DMS53 (cell line): ENCODE data around the gene PVALEF.
"Not testable (repeated sequence)": the region's sequence is repeated elsewhere in the genome, so short reads cannot be mapped to it uniquely, and the experiment has no call there.

Experiments
- DNase-seq: peaks from one replicate; lab custom pipeline; 2025; lab: John Stamatoyannopoulos, UW

Gene PVALEF

GRCh38 chr17:81143717-81144422, 21.4 kb upstream of the PVALEF start:
- no peak for DNase-seq

GRCh38 chr17:81144423-81144781, 20.9 kb upstream of the PVALEF start:
- DNase-seq: no peak

- DNase-seq: not testable (repeated sequence)
These were observed 19.1 kb upstream of the PVALEF start for GRCh38 chr17:81146208-81146607.

GRCh38 chr17:81147701-81148100, 17.6 kb upstream of the PVALEF start:
- DNase-seq: no peak

GRCh38 chr17:81148571-81148970, 16.7 kb upstream of the PVALEF start:
- no peak for DNase-seq

GRCh38 chr17:81148986-81149533, 16.2 kb upstream of the PVALEF start:
- no peak for DNase-seq

GRCh38 chr17:81150377-81151077, 14.8 kb upstream of the PVALEF start:
- DNase-seq: no peak

- no peak for DNase-seq
These were observed 14.0 kb upstream of the PVALEF start for GRCh38 chr17:81151278-81151677.

GRCh38 chr17:81152288-81152828, 12.9 kb upstream of the PVALEF start:
- DNase-seq: no peak

- no peak for DNase-seq
These were observed 11.9 kb upstream of the PVALEF start for GRCh38 chr17:81153340-81153803.

GRCh38 chr17:81154016-81154415, 11.3 kb upstream of the PVALEF start:
- not testable (repeated sequence) for DNase-seq

GRCh38 chr17:81154961-81155360, 10.3 kb upstream of the PVALEF start:
- DNase-seq: no peak

GRCh38 chr17:81156866-81157805, 8.2 kb upstream of the PVALEF start:
- no peak for DNase-seq

GRCh38 chr17:81157848-81158687, 7.2 kb upstream of the PVALEF start:
- DNase-seq: no peak

GRCh38 chr17:81158688-81159590, 6.4 kb upstream of the PVALEF start:
- no peak for DNase-seq

GRCh38 chr17:81159611-81160265, 5.6 kb upstream of the PVALEF start:
- DNase-seq: no peak

- no peak for DNase-seq
These were observed 5.0 kb upstream of the PVALEF start for GRCh38 chr17:81160306-81160705.

- DNase-seq: peak; percentile 36
These were observed 4.4 kb upstream of the PVALEF start for GRCh38 chr17:81160747-81161453.

GRCh38 chr17:81161536-81161935, 3.8 kb upstream of the PVALEF start:
- no peak for DNase-seq
